Mesangial cell (primary cell): ENCODE data around the gene SPHKAP. TPM values are rescaled to one million over a fixed set of nuclear protein-coding genes. Genes with fewer than 3 reads are reported as not detected.

ENCODE experiments used
- total RNA-seq: library from RNA; depleted of rRNA; stranded (reverse); fragments of >200 nt; gene quantifications from 2 replicates; pipeline ENCODE4 v1.2.3, GENCODE V29; 2015

Gene SPHKAP
- under 0.01 and 0.13 TPM in 2 replicates for total RNA-seq

DNA sequence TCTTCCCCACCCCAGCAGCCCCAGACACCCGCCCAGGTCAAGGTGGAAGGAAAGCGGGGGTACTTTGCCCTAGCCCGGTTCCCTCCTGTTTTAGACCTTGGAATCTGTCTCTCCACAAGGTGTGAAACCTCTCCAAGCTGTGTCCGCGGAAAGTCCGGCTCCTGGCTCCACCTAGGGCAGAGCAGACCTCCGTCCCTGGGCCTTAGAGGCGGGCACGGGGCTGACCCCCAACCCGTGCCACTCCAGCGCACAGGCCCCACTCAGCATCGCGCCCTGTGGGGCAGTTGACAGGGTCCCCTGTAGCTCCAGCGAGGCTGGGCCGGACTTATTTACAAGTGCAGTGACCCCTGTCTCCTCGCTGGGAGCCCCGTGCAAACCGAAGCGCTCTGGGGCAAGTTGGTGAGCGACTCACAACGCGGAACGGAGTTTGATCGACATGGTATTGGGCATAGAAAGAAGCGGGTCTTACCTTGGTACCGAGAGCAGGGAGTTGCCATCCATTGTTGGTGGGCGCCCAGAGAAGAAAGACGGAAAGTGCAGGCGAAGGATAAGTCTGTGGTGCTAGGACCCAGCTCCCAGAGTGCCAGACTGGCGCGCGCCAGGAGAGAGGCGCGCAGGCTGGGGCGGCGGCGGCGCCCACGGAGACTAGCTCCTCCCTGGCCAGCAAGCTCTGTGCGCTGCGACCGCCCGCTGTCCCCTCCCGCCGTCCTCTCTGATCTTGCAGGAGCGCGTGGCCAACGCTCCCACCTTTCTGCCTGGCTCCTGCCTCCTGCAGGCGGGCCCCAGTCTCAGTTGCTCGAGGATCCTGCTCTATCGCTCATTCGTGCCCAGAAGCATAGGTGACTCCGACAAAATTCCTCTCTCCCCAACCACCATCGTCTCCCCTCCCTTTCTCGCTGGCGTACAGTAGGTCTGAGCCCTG is at the start of gene SPHKAP:
Gene SPHKAP (minus strand): TSS at position 590 of the 922 bp plus-strand sequence. CDS start 89 bp downstream, at position 501.

